Activated naive CD4-positive, alpha-beta T cell treated with anti-CD3 and anti-CD28 coated beads, Interleukin-2, amount 10 ng/mL, durations not matched to agents 7 days and 5 days (primary cell): ENCODE results near the gene USO1.
"Not testable (repeated sequence)": the region's sequence is repeated elsewhere in the genome, so short reads cannot be mapped to it uniquely, and the experiment has no call there.

ENCODE experiments used
- CTCF ChIA-PET: fragments of 350-600 bp; sonication (Branson Sonifier 250); formaldehyde crosslinking; loops from one replicate; lab custom pipeline; 2021; ENCODE audit warnings: antibody characterized with exemption; lab: Charles Lee
- DNase-seq: peaks from one replicate; pipeline ENCODE4 v3.0.0-alpha.2; 2020
- H3K27ac Mint-ChIP-seq: one replicate; pipeline ENCODE4 v1.8.0; 2021; ENCODE audit warnings: mild to moderate bottlenecking, moderate library complexity, mixed read lengths
- H3K27me3 Mint-ChIP-seq: one replicate; pipeline ENCODE4 v1.8.0; 2021; ENCODE audit warnings: mild to moderate bottlenecking, mixed read lengths
- H3K36me3 Mint-ChIP-seq: one replicate; pipeline ENCODE4 v1.8.0; 2021; ENCODE audit warnings: mixed read lengths
- H3K4me1 Mint-ChIP-seq: one replicate; pipeline ENCODE4 v1.8.0; 2021; ENCODE audit warnings: mixed read lengths
- H3K4me3 Mint-ChIP-seq: one replicate; pipeline ENCODE4 v1.8.0; 2021; ENCODE audit warnings: mild to moderate bottlenecking, moderate library complexity, mixed read lengths
- H3K9me3 Mint-ChIP-seq: one replicate; pipeline ENCODE4 v1.8.0; 2021; ENCODE audit warnings: mixed read lengths

The USO1 gene

GRCh38 chr4:75698963-75699228, 25.5 kb upstream of the USO1 start:
- Mint-ChIP-seq H3K9me3 (no peaks in the 10 kb centered on the region), H3K27ac (peak overlapping the region; percentile 10), H3K4me3 (no peak overlapping the region), H3K27me3 (no peaks in the 10 kb centered on the region), H3K4me1 (peaks cover 40% of the 10 kb centered on the region), H3K36me3 (peaks cover 12% of the 10 kb centered on the region)
- CTCF ChIA-PET = no interaction called here
- DNase-seq = no peak

GRCh38 chr4:75699299-75699698, 25.1 kb upstream of the USO1 start:
- CTCF ChIA-PET = no interaction called here
- H3K4me3 Mint-ChIP-seq = no peak overlapping the region
- no peak for DNase-seq
- H3K27me3 Mint-ChIP-seq = no peaks in the 10 kb centered on the region
- H3K4me1 Mint-ChIP-seq = peaks cover 40% of the 10 kb centered on the region
- peaks cover 9% of the 10 kb centered on the region for H3K36me3 Mint-ChIP-seq
- H3K27ac Mint-ChIP-seq = peak overlapping the region; percentile 10
- H3K9me3 Mint-ChIP-seq = no peaks in the 10 kb centered on the region

- Mint-ChIP-seq H3K9me3 (no peaks in the 10 kb centered on the region), H3K27me3 (no peaks in the 10 kb centered on the region), H3K4me1 (peaks cover 17% of the 10 kb centered on the region), H3K36me3 (no peaks in the 10 kb centered on the region), H3K27ac (no peak overlapping the region), H3K4me3 (no peak overlapping the region)
- DNase-seq = no peak
- CTCF ChIA-PET = no interaction called here
Measured at GRCh38 chr4:75702919-75703411, 21.4 kb upstream of the USO1 start.

- no peak overlapping the region for H3K4me3 Mint-ChIP-seq
- CTCF ChIA-PET = interaction anchor here (2.5 kb wide), 1 partner anchor 19 kb away, joined by 5 read pairs; the partner anchor contains the start of gene USO1
- H3K4me1 Mint-ChIP-seq = peaks cover 13% of the 10 kb centered on the region
- peak overlapping the region; percentile 55 for H3K27ac Mint-ChIP-seq
- H3K27me3 Mint-ChIP-seq = no peaks in the 10 kb centered on the region
- H3K36me3 Mint-ChIP-seq = no peaks in the 10 kb centered on the region
- no peak for DNase-seq
- no peaks in the 10 kb centered on the region for H3K9me3 Mint-ChIP-seq
Measured at GRCh38 chr4:75705198-75705977, 19.0 kb upstream of the USO1 start.

GRCh38 chr4:75708218-75708691, 16.1 kb upstream of the USO1 start:
- CTCF ChIA-PET = interaction anchor here (0.6 to 3.2 kb wide), 8 partner anchors 12 to 208 kb away, joined by 3 to 20 read pairs (median 4); partner anchors contain the start of gene USO1
- Mint-ChIP-seq H3K4me1 (peaks cover 13% of the 10 kb centered on the region), H3K36me3 (no peaks in the 10 kb centered on the region), H3K27me3 (no peaks in the 10 kb centered on the region), H3K9me3 (no peaks in the 10 kb centered on the region), H3K27ac (peak overlapping the region; percentile 70), H3K4me3 (no peak overlapping the region)
- peak; percentile 64 for DNase-seq

- no peak overlapping the region for H3K27ac Mint-ChIP-seq
- H3K4me3 Mint-ChIP-seq = no peak overlapping the region
- peaks cover 16% of the 10 kb centered on the region for H3K4me1 Mint-ChIP-seq
- no peak for DNase-seq
- CTCF ChIA-PET = interaction anchor here (0.8 to 3.2 kb wide), 4 partner anchors 13 to 135 kb away, joined by 3 to 20 read pairs (median 7); partner anchors contain the start of gene USO1
- no peaks in the 10 kb centered on the region for H3K9me3 Mint-ChIP-seq
- no peaks in the 10 kb centered on the region for H3K27me3 Mint-ChIP-seq
- H3K36me3 Mint-ChIP-seq = no peaks in the 10 kb centered on the region
Measured at GRCh38 chr4:75710246-75710645, 14.1 kb upstream of the USO1 start.

GRCh38 chr4:75714011-75714410, 10.4 kb upstream of the USO1 start:
- Mint-ChIP-seq H3K36me3 (no peaks in the 10 kb centered on the region), H3K27me3 (no peaks in the 10 kb centered on the region), H3K27ac (no peak overlapping the region), H3K9me3 (no peaks in the 10 kb centered on the region), H3K4me1 (peaks cover 13% of the 10 kb centered on the region), H3K4me3 (no peak overlapping the region)
- no peak for DNase-seq
- CTCF ChIA-PET = interaction anchor here (2.5 kb wide), 1 partner anchor 9 kb away, joined by 16 read pairs; the partner anchor contains the start of gene USO1

GRCh38 chr4:75714704-75715103, 9.7 kb upstream of the USO1 start:
- no peak overlapping the region for H3K27ac Mint-ChIP-seq
- no peaks in the 10 kb centered on the region for H3K9me3 Mint-ChIP-seq

GRCh38 chr4:75715105-75715799, 9.1 kb upstream of the USO1 start:
- no peak overlapping the region for H3K27ac Mint-ChIP-seq
- H3K27me3 Mint-ChIP-seq = no peaks in the 10 kb centered on the region
- DNase-seq = no peak
- H3K4me1 Mint-ChIP-seq = peaks cover 7% of the 10 kb centered on the region
- CTCF ChIA-PET = interaction anchor here (2.5 kb wide), 1 partner anchor 9 kb away, joined by 15 read pairs; the partner anchor contains the start of gene USO1
- no peaks in the 10 kb centered on the region for H3K9me3 Mint-ChIP-seq
- no peaks in the 10 kb centered on the region for H3K36me3 Mint-ChIP-seq
- no peak overlapping the region for H3K4me3 Mint-ChIP-seq

More at GRCh38 chr4:75714704-75715103, 9.7 kb upstream of the USO1 start:
- H3K4me3 Mint-ChIP-seq = no peak overlapping the region
- no peaks in the 10 kb centered on the region for H3K27me3 Mint-ChIP-seq
- H3K36me3 Mint-ChIP-seq = no peaks in the 10 kb centered on the region
- CTCF ChIA-PET = interaction anchor here (2.5 kb wide), 1 partner anchor 9 kb away, joined by 15 read pairs; the partner anchor contains the start of gene USO1
- H3K4me1 Mint-ChIP-seq = peaks cover 8% of the 10 kb centered on the region
- no peak for DNase-seq

- CTCF ChIA-PET = interaction anchor here (2.5 kb wide), 1 partner anchor 8 kb away, joined by 15 read pairs; the partner anchor contains the start of gene USO1
- not testable (repeated sequence) for H3K4me1 Mint-ChIP-seq, H3K27me3 Mint-ChIP-seq, H3K4me3 Mint-ChIP-seq, H3K36me3 Mint-ChIP-seq, DNase-seq, H3K27ac Mint-ChIP-seq, H3K9me3 Mint-ChIP-seq
Measured at GRCh38 chr4:75716054-75716453, 8.3 kb upstream of the USO1 start.

- Mint-ChIP-seq H3K4me1 (peaks cover 16% of the 10 kb centered on the region), H3K36me3 (no peaks in the 10 kb centered on the region), H3K9me3 (no peaks in the 10 kb centered on the region), H3K4me3 (no peak overlapping the region), H3K27me3 (no peaks in the 10 kb centered on the region), H3K27ac (no peak overlapping the region)
- no peak for DNase-seq
- CTCF ChIA-PET = interaction anchor here (0.7 kb wide), 1 partner anchor 121 kb away, joined by 3 read pairs; no protein-coding TSS in a partner anchor
Measured at GRCh38 chr4:75717408-75717807, 7.0 kb upstream of the USO1 start.

GRCh38 chr4:75718529-75718928, 5.8 kb upstream of the USO1 start:
- Mint-ChIP-seq H3K27me3 (no peaks in the 10 kb centered on the region), H3K27ac (no peak overlapping the region), H3K36me3 (no peaks in the 10 kb centered on the region), H3K4me3 (no peak overlapping the region), H3K4me1 (peaks cover 26% of the 10 kb centered on the region), H3K9me3 (no peaks in the 10 kb centered on the region)
- DNase-seq = no peak
- CTCF ChIA-PET = interaction anchor here (1.1 kb wide), 1 partner anchor 177 kb away, joined by 3 read pairs; no protein-coding TSS in a partner anchor

GRCh38 chr4:75722417-75722816, 2.0 kb upstream of the USO1 start:
- DNase-seq = no peak
- Mint-ChIP-seq H3K27me3 (peaks cover 5% of the 10 kb centered on the region), H3K27ac (no peak overlapping the region), H3K4me1 (peaks cover 44% of the 10 kb centered on the region), H3K4me3 (no peak overlapping the region), H3K36me3 (peaks cover 12% of the 10 kb centered on the region), H3K9me3 (no peaks in the 10 kb centered on the region)
- CTCF ChIA-PET = interaction anchor here (1.4 to 3.4 kb wide), 4 partner anchors 10 to 91 kb away, joined by 4 to 20 read pairs (median 10); partner anchors contain the start of gene CDKL2
